Forelimb muscle (tissue), 1 donor: ENCODE measurements around the gene DTX2. TPM values are rescaled to one million over a fixed set of nuclear protein-coding genes. Genes with fewer than 3 reads are reported as not detected.
"Not testable (repeated sequence)": the region's sequence is repeated elsewhere in the genome, so short reads cannot be mapped to it uniquely, and the experiment has no call there.

Experiments used
- DNase-seq: peaks from one replicate; pipeline ENCODE4 v3.0.0-alpha.2; 2013; ENCODE audit warnings: low read depth
- polyA plus RNA-seq: library from polyadenylated mRNA; unstranded; fragments of 120-200 nt; gene quantifications from one replicate; pipeline ENCODE4 v1.2.1, GENCODE V29; 2013; ENCODE audit not compliant: insufficient read length

The DTX2 gene
- 7.5 TPM for polyA plus RNA-seq

- not testable (repeated sequence) for DNase-seq
These were observed at the start of gene DTX2 for GRCh38 chr7:76461464-76462101. TSS of gene DTX2 (plus strand) at chr7:76461709. CDS start at chr7:76480510, 18,801 bp downstream.

GRCh38 chr7:76412249-76412648 is 49.3 kb upstream of the DTX2 start:
- DNase-seq, result no peak

GRCh38 chr7:76417654-76418310 is 43.7 kb upstream of the DTX2 start:
- not testable (repeated sequence) for DNase-seq

GRCh38 chr7:76421097-76421496 is 40.4 kb upstream of the DTX2 start:
- not testable (repeated sequence) for DNase-seq

GRCh38 chr7:76423666-76424412 is 37.7 kb upstream of the DTX2 start:
- DNase-seq, result no peak

GRCh38 chr7:76424413-76425111 is 36.9 kb upstream of the DTX2 start, which contains the start of gene ZP3:
TSS of gene ZP3 (plus strand) at chr7:76424950. CDS start at chr7:76424965, 15 bp downstream.
- no peak for DNase-seq

- no peak for DNase-seq
These were observed 36.4 kb upstream of the DTX2 start for GRCh38 chr7:76425156-76425555.

GRCh38 chr7:76425558-76425957 is 36.0 kb upstream of the DTX2 start:
- not testable (repeated sequence) for DNase-seq

GRCh38 chr7:76426246-76426645 is 35.3 kb upstream of the DTX2 start:
- no peak for DNase-seq

- no peak for DNase-seq
These were observed 33.9 kb upstream of the DTX2 start for GRCh38 chr7:76427635-76428034.

- no peak for DNase-seq
These were observed 33.2 kb upstream of the DTX2 start for GRCh38 chr7:76428149-76428823.

GRCh38 chr7:76428868-76429805 is 32.4 kb upstream of the DTX2 start:
- DNase-seq, result no peak

GRCh38 chr7:76430211-76430610 is 31.3 kb upstream of the DTX2 start:
- no peak for DNase-seq

GRCh38 chr7:76430836-76431235 is 30.7 kb upstream of the DTX2 start:
- DNase-seq, result no peak

- DNase-seq, result peak; percentile 40
These were observed 23.6 kb upstream of the DTX2 start for GRCh38 chr7:76437873-76438272.

- DNase-seq, result not testable (repeated sequence)
These were observed 22.2 kb upstream of the DTX2 start for GRCh38 chr7:76439120-76439888.

- DNase-seq, result not testable (repeated sequence)
These were observed 21.1 kb upstream of the DTX2 start for GRCh38 chr7:76440404-76440803.

GRCh38 chr7:76441792-76442191 is 19.7 kb upstream of the DTX2 start:
- DNase-seq, result not testable (repeated sequence)
